Right forelimb (tissue), 1 donor: ENCODE data around the gene POU4F3.
"Not testable (repeated sequence)": the region's sequence is repeated elsewhere in the genome, so short reads cannot be mapped to it uniquely, and the experiment has no call there.

ENCODE experiments used
- DNase-seq: peaks from one replicate; pipeline ENCODE4 v3.0.0-alpha.2; 2018

The POU4F3 gene

GRCh38 chr5:146338774-146339714 lies at the start of gene POU4F3:
Gene POU4F3, plus strand, starts transcription at chr5:146338839. Its CDS starts 274 bp downstream, at chr5:146339113.
- no peak for DNase-seq

- DNase-seq: no peak
These were observed 48.3 kb upstream of the POU4F3 start for GRCh38 chr5:146290318-146290717.

GRCh38 chr5:146291421-146292074 lies 47.1 kb upstream of the POU4F3 start:
- DNase-seq: no peak

- DNase-seq: no peak
These were observed 42.4 kb upstream of the POU4F3 start for GRCh38 chr5:146296245-146296644.

GRCh38 chr5:146298920-146299319 lies 39.7 kb upstream of the POU4F3 start:
- not testable (repeated sequence) for DNase-seq

GRCh38 chr5:146301626-146302025 lies 37.0 kb upstream of the POU4F3 start:
- no peak for DNase-seq

GRCh38 chr5:146302406-146302805 lies 36.2 kb upstream of the POU4F3 start:
- no peak for DNase-seq

GRCh38 chr5:146306838-146307237 lies 31.8 kb upstream of the POU4F3 start:
- DNase-seq: no peak

- DNase-seq: no peak
These were observed 30.8 kb upstream of the POU4F3 start for GRCh38 chr5:146307796-146308195.

GRCh38 chr5:146310540-146310939 lies 28.1 kb upstream of the POU4F3 start:
- no peak for DNase-seq

- DNase-seq: no peak
These were observed 27.4 kb upstream of the POU4F3 start for GRCh38 chr5:146311278-146311677.

GRCh38 chr5:146313027-146313426 lies 25.6 kb upstream of the POU4F3 start:
- DNase-seq: no peak

GRCh38 chr5:146321571-146321970 lies 17.1 kb upstream of the POU4F3 start:
- DNase-seq: no peak

GRCh38 chr5:146327257-146327870 lies 11.3 kb upstream of the POU4F3 start:
- DNase-seq: no peak

- no peak for DNase-seq
These were observed 10.7 kb upstream of the POU4F3 start for GRCh38 chr5:146327989-146328388.

GRCh38 chr5:146329697-146330096 lies 8.9 kb upstream of the POU4F3 start:
- no peak for DNase-seq

- no peak for DNase-seq
These were observed 7.2 kb upstream of the POU4F3 start for GRCh38 chr5:146331423-146331822.

- DNase-seq: no peak
These were observed 4.5 kb upstream of the POU4F3 start for GRCh38 chr5:146334074-146334533.

GRCh38 chr5:146336197-146336596 lies 2.4 kb upstream of the POU4F3 start:
- DNase-seq: no peak

- no peak for DNase-seq
These were observed 1.3 kb upstream of the POU4F3 start for GRCh38 chr5:146337264-146337904.

GRCh38 chr5:146337928-146338327 lies 711 bp upstream of the POU4F3 start:
- no peak for DNase-seq

GRCh38 chr5:146339715-146340259 lies 1.1 kb downstream of the POU4F3 start:
- no peak for DNase-seq
